Dermis blood vessel endothelial cell (primary cell): ENCODE results near the gene RELA. TPM values are rescaled to one million over a fixed set of nuclear protein-coding genes. Genes with fewer than 3 reads are reported as not detected.
A peak's percentile ranks its signal among the peaks of the same experiment; 100 is the strongest.
"Not testable (repeated sequence)": the region's sequence is repeated elsewhere in the genome, so short reads cannot be mapped to it uniquely, and the experiment has no call there.

ENCODE experiments used
- DNase-seq: peaks from one replicate; pipeline ENCODE4 v3.0.0; 2010
- total RNA-seq: library from RNA; depleted of rRNA; stranded (reverse); fragments of >200 nt; gene quantifications from 2 replicates; pipeline ENCODE4 v1.2.3, GENCODE V29; 2014

Gene RELA
- total RNA-seq, 1 donor from 2014 or later: 17.7 TPM

GRCh38 chr11:65663639-65664200, 1.0 kb upstream of the RELA start:
- DNase-seq: peak; percentile 52

- peak; percentile 65 for DNase-seq
These were observed 393 bp downstream of the RELA start for GRCh38 chr11:65662247-65662798.

- no peak for DNase-seq
These were observed 993 bp downstream of the RELA start for GRCh38 chr11:65661599-65662246.

- not testable (repeated sequence) for DNase-seq
These were observed 1.8 kb downstream of the RELA start for GRCh38 chr11:65660908-65661307.

DNA sequence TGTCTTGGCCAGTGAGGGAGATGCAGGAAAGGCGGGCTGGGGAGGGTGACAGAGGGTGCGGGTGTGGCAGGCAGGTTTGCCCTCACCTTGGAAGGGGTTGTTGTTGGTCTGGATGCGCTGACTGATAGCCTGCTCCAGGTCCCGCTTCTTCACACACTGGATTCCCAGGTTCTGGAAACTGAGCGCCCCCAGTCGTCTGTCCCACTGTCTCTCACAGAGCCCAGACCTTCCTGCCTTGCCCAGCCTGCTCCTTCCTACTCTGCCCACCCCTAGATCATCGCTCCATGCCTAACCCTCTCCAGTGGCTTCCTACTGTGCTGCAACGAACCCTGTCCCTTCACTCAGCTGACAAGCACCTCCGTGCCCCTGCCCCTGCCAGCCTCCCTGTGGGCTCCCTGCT, 2.7 kb downstream of the RELA start:
- DNase-seq: no peak

- no peak for DNase-seq
These were observed 4.3 kb downstream of the RELA start for GRCh38 chr11:65658174-65659021.

DNA sequence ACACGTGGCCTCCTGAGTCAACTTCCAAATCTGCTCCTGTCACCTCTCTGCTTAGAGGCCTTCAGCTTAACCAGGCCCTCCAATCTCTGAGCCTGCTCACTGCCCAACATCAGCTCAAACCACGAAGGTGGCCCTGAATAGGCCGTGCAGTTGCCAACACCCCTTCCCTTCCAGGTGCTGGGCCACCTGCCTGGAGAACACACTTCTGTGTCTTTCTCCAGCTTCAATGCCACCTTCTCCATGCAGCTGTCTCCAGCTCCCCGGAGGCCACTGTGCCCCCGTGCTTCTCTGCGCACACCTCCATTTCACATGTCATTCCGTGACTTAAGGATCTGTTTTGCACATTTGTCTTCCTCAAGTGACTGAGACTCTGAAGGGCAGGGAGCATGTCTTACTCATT, 5.3 kb downstream of the RELA start:
- no peak for DNase-seq

GRCh38 chr11:65655570-65656332, 7.0 kb downstream of the RELA start:
- DNase-seq: no peak

- DNase-seq: no peak
These were observed 8.1 kb downstream of the RELA start for GRCh38 chr11:65654375-65655349.

DNA sequence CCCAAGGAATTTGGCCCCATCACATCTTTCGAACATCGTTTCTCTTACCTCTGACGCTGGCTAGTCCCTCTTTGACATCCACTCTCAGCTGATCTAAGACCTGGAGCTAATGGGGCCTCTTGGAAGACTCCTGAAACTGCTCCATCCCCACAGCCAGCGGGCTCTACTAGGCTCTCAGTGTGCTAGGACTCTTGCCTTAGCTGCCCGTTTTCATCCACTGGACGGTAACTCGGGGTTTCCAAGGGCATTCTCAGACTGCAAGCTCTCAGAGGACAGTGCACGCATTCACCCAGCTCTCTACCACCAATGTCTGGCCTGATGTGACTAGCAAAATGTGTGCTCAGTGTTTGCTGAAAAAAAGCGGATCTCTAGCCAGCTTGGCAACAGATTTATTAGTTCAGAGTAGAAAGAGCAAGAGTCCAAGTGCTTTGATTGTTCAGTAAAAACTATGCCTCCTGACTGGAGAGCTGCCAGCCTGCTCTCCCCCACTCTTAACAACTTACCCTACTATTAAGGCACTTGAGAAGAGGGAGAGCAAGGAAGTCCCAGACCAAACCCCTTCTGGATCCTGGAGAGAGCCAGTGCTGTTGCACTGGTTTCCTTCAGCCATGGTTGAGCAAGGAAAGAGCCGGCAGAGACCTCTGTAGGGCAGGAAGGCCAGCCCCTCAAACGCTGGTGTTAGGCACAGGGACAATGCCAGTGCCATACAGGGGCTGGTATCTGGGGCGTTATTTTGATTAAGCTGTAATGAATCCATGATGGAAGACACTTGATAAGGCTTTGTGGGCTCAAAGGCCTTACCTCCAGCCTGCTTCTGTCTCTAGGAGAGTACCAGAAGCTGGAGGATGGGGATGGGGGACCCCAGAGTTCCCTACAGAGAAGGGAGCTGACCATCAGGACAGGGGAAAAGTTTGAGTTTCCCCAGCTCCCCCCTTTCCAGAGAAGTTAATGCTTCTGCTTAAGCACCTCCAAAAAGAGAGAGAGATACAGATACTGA, 9.2 kb downstream of the RELA start:
- DNase-seq: peak; percentile 58

- peak; percentile 96 for DNase-seq
These were observed 10.0 kb downstream of the RELA start for GRCh38 chr11:65652511-65653228.

DNA sequence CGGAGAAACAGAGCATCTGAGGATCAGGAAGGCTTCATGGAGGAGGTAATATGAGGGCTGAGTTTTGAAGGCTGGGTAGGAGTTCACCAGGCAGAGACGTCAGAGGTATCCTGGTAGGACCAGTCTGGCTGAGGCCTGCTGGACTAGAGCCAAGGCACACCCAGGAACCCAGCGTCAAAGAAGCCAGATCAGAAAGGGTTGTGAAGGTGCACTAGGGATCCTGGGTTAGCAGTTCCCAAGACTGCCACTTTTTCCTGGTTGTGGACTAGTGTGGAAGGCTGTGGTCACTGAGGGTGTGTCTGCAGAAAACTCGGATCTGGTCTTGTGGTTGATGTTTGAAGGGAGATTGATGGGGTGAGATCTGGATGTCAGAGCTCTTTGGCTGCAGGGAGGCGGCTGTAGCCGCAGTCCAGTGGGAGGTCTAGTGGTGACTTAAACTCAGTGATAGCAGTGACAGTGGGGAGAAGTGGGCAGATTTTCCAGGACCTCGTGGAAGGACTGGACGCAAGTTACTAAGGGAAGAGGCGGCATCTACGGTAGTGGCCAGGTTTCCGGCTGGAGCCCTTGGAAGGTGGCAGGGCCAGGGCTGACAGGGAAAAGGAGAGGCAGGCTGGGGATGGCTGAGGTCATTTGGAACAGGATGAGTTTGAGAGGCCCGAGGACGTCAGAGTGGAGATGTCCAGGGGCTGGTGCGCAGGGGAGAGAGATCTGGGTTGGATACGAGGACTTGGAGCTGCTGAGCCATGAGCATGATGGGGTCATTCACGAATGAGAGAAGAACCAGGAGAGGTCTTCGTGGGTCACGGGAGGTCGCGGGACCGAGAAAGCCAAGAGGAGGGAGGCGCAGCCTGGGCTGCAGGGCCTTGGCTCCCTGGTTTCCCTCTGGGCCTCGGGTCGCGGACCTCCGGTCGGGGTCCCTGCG, 10.9 kb downstream of the RELA start:
- peak; percentile 50 for DNase-seq

DNA sequence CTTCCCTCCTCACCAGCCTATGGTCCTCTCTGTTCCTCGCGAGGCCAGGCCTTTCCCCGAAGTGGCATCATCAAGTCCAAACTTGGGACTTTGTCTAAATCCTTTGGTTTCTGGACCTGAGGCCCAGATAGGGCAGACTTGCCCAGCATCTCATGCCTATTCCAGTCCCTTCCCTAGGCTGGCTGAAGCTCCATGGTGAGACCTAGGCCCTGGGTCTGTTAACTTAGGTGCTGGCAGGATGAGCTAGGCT, 11.5 kb downstream of the RELA start:
- no peak for DNase-seq

DNA sequence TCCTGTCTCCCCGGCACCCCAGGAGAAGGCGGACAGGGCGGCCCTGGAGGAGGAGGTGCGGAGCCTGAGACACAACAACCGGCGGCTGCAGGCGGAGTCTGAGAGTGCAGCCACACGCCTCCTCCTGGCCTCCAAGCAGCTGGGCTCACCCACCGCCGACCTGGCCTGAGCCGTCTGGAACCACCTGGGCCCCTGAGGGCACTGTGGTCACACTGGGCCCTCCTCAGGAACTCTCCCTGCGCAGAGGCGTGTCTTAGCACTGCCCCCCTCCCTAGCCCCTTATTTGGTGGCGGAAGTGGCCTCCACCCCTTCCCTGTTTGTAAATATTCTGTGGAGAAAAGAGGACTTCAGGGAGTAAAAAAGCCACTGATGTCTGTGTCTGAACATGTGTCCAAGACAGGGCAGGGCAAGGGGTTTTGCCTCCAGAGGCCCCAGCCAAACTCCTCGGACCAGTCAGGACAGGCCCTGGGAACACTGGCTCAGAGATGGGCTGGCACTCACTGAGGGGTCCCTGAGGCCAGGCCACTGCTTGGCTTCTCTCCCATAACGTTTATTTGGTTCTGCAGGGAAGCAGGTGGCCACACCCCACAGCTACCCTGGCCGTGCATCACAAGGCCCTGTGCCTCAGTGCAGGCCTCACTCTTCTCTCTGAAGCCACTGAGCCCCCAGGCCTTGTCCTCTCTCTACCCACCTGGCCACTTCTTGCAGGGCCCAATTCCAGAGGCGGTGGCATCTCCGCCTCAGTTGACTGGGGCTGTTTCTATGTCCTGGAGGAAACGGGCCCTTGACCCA, 12.0 kb downstream of the RELA start:
- DNase-seq: no peak

DNA sequence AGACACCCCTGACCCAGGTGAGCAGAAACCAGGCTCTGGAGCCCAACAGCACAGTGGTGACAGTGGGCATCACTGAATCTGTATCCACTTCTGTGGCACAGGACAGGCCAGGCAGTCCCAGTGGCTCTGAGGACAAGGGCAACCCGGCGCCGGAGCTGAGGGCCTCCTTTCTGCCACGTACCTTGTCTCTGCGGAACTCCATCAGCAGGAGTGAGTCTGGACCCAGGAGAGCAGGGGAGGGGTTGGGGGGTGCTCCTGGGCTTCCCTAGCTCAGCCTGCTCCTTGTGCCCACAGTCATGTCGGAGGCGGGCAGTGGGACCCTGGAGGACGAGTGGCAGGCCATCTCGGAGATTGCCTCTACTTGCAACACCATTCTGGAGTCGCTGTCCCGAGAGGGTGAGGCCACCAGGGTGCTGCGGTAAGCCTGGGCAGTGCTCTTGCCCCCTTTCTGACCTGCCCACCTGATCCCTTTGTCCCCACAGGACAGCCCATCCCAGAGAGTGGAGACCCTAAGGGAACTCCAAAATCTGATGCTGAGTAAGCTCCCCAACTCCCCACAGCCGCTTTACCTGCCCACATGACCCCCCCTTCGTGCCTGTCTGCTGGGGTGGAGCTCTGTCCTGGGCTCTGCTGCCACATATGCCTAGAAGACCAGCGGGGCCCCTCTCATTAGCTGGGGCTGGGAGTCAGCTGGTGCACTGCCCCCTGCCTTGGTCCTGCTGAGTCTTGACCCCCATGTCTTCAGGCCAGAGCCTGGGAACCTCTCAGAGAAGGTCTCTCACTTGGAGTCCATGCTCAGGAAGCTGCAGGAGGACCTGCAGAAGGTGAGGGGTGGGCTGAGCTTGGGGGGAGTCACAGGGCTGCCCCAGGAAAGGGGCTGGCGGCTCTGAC, 12.8 kb downstream of the RELA start:
- no peak for DNase-seq

DNA sequence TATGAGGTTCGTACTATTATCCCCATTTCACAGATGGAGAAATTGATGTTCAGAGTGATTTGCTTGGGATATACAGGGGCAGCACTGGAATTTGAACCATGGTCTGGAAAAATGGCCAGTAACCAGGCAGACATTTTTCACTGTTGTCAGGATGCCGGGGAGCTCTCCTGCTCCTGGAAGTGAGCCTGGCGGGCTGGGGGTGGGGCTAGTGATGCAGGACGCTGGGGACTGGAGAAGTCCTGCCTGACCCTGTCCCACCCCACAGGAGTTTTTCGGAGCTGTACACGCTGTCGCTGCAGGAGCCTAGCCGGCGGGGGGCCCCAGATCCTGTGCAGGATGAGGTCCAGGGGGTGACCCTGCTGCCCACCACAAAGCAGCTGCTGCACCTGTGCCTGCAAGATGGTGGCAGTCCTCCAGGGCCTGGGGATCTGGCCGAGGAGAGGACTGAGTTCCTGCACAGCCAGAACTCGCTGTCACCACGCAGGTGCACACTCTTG, 13.7 kb downstream of the RELA start:
- no peak for DNase-seq
